Measurements from ENCODE around the gene DICER1.

Gene DICER1

DNA sequence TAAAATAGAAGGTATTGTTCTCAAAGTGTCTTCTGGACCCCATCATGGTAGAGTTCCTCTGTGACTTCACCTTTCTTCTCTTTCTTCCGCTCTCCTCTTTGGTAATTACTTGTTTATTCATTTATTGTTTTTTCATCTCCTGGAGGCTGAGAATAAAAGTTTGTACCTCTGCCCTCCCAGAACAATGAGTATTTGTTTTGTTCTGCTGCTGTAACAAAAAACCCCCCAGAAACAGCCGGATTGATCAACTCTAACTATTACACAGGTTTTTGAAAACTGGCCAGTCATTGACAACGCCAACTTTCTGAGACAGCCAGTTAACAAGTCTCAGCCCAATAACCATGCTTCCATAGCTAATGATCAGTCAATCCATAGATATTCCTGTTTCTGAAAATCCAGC, 8.2 kb upstream of the DICER1 start:
- no peak for ATAC-seq
- TF ChIP-seq OSR1 (CRISPR knock-in tag; IDR thresholded peaks at IDR 0.05) (no peak), ZNF8 (CRISPR knock-in tag; IDR thresholded peaks at IDR 0.05) (no peak), GLIS3 (CRISPR knock-in tag; IDR thresholded peaks at IDR 0.05) (no peak), ISL1 (CRISPR knock-in tag; IDR thresholded peaks at IDR 0.05) (no peak), CSDC2 (CRISPR knock-in tag; IDR thresholded peaks at IDR 0.05) (no peak), ZC3H10 (CRISPR knock-in tag; IDR thresholded peaks at IDR 0.05) (no peak), RARB (CRISPR knock-in tag; IDR thresholded peaks at IDR 0.05) (no peak), ZNF70 (CRISPR knock-in tag; IDR thresholded peaks at IDR 0.05) (no peak), ZFP3 (CRISPR knock-in tag; IDR thresholded peaks at IDR 0.05) (no peak), ARNTL (CRISPR knock-in tag; IDR thresholded peaks at IDR 0.05; ENCODE audit: borderline replicate concordance, low read depth) (no peak), SNAI2 (CRISPR knock-in tag; IDR thresholded peaks at IDR 0.05) (no peak), ZFP30 (CRISPR knock-in tag; IDR thresholded peaks at IDR 0.05) (no peak), TOX (CRISPR knock-in tag; IDR thresholded peaks at IDR 0.05; ENCODE audit: borderline replicate concordance) (no peak), PPARA (CRISPR knock-in tag; IDR thresholded peaks at IDR 0.05; ENCODE audit: borderline replicate concordance) (no peak), BACH2 (CRISPR knock-in tag; IDR thresholded peaks at IDR 0.05; ENCODE audit: borderline replicate concordance) (no peak)
- TF ChIP-seq, protein P1, sequence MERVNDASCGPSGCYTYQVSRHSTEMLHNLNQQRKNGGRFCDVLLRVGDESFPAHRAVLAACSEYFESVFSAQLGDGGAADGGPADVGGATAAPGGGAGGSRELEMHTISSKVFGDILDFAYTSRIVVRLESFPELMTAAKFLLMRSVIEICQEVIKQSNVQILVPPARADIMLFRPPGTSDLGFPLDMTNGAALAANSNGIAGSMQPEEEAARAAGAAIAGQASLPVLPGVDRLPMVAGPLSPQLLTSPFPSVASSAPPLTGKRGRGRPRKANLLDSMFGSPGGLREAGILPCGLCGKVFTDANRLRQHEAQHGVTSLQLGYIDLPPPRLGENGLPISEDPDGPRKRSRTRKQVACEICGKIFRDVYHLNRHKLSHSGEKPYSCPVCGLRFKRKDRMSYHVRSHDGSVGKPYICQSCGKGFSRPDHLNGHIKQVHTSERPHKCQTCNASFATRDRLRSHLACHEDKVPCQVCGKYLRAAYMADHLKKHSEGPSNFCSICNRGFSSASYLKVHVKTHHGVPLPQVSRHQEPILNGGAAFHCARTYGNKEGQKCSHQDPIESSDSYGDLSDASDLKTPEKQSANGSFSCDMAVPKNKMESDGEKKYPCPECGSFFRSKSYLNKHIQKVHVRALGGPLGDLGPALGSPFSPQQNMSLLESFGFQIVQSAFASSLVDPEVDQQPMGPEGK (CRISPR knock-in tag; IDR thresholded peaks at IDR 0.05; ENCODE audit: borderline replicate concordance): no peak
- TF ChIP-seq, protein P2, sequence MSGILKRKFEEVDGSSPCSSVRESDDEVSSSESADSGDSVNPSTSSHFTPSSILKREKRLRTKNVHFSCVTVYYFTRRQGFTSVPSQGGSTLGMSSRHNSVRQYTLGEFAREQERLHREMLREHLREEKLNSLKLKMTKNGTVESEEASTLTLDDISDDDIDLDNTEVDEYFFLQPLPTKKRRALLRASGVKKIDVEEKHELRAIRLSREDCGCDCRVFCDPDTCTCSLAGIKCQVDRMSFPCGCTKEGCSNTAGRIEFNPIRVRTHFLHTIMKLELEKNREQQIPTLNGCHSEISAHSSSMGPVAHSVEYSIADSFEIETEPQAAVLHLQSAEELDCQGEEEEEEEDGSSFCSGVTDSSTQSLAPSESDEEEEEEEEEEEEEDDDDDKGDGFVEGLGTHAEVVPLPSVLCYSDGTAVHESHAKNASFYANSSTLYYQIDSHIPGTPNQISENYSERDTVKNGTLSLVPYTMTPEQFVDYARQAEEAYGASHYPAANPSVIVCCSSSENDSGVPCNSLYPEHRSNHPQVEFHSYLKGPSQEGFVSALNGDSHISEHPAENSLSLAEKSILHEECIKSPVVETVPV (CRISPR knock-in tag; IDR thresholded peaks at IDR 0.05): no peak
- TF ChIP-seq, protein P3, sequence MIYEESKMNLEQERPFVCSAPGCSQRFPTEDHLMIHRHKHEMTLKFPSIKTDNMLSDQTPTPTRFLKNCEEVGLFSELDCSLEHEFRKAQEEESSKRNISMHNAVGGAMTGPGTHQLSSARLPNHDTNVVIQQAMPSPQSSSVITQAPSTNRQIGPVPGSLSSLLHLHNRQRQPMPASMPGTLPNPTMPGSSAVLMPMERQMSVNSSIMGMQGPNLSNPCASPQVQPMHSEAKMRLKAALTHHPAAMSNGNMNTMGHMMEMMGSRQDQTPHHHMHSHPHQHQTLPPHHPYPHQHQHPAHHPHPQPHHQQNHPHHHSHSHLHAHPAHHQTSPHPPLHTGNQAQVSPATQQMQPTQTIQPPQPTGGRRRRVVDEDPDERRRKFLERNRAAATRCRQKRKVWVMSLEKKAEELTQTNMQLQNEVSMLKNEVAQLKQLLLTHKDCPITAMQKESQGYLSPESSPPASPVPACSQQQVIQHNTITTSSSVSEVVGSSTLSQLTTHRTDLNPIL (CRISPR knock-in tag; IDR thresholded peaks at IDR 0.05; ENCODE audit: low read depth): no peak
- TF ChIP-seq, protein P4, sequence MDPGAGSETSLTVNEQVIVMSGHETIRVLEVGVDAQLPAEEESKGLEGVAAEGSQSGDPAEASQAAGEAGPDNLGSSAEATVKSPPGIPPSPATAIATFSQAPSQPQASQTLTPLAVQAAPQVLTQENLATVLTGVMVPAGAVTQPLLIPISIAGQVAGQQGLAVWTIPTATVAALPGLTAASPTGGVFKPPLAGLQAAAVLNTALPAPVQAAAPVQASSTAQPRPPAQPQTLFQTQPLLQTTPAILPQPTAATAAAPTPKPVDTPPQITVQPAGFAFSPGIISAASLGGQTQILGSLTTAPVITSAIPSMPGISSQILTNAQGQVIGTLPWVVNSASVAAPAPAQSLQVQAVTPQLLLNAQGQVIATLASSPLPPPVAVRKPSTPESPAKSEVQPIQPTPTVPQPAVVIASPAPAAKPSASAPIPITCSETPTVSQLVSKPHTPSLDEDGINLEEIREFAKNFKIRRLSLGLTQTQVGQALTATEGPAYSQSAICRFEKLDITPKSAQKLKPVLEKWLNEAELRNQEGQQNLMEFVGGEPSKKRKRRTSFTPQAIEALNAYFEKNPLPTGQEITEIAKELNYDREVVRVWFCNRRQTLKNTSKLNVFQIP (CRISPR knock-in tag; IDR thresholded peaks at IDR 0.05; ENCODE audit: borderline replicate concordance, low read depth): no peak

DNA sequence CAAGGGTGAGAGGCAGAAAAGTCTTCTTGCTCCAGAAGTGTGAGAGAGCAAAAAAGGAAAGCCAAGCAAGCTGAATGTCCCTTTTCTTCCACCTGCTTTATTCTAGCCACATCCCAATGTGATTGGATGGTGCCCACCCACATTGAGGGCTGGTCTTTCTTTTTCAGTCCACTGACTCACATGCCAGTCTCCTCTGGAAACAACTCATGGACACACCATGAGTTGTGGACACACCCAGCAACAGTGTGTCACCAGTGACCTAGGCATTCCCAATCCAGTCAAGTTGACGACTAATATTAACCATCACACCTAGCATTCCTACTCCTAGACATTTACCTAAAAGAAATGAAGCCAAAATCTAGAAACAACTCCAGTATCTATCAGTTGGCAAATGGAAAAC, 7.2 kb upstream of the DICER1 start:
- TF ChIP-seq SNAI2 (CRISPR knock-in tag; IDR thresholded peaks at IDR 0.05): no peak
- TF ChIP-seq, protein P4 (CRISPR knock-in tag; IDR thresholded peaks at IDR 0.05; ENCODE audit: borderline replicate concordance, low read depth): no peak
- TF ChIP-seq, protein P3 (CRISPR knock-in tag; IDR thresholded peaks at IDR 0.05; ENCODE audit: low read depth): no peak
- TF ChIP-seq GLIS3 (CRISPR knock-in tag; IDR thresholded peaks at IDR 0.05): no peak
- no peak for TF ChIP-seq OSR1 (CRISPR knock-in tag; IDR thresholded peaks at IDR 0.05)
- no peak for TF ChIP-seq ARNTL (CRISPR knock-in tag; IDR thresholded peaks at IDR 0.05; ENCODE audit: borderline replicate concordance, low read depth)
- no peak for TF ChIP-seq ZNF70 (CRISPR knock-in tag; IDR thresholded peaks at IDR 0.05)
- no peak for TF ChIP-seq ZNF8 (CRISPR knock-in tag; IDR thresholded peaks at IDR 0.05)
- no peak for TF ChIP-seq RARB (CRISPR knock-in tag; IDR thresholded peaks at IDR 0.05)

DNA sequence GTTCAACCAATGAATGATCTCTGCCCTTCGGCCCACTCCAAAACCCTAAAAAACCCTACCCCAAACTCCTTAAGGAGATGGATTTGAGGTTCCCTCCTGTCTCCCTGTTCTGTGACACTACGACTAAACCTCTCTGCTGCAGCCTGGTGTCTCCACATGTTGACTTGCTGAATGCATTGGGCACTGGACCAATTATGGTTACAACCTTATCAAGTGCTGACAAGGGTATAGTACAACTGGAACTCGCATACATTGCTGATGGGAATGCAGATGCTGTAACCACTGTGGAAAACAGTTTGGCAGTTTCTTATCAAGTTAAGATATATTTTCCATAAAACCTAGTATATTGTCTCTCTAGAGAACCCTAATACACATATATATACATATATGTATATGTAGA, 6.3 kb upstream of the DICER1 start:
- ATAC-seq: no peak
- TF ChIP-seq, protein P1 (CRISPR knock-in tag; IDR thresholded peaks at IDR 0.05; ENCODE audit: borderline replicate concordance): no peak
- TF ChIP-seq ZC3H10 (CRISPR knock-in tag; IDR thresholded peaks at IDR 0.05): no peak
- no peak for TF ChIP-seq TCF4 (CRISPR knock-in tag; IDR thresholded peaks at IDR 0.05; ENCODE audit: borderline replicate concordance)
- no peak for TF ChIP-seq ESRRG (CRISPR knock-in tag; IDR thresholded peaks at IDR 0.05)
- TF ChIP-seq, protein P5, sequence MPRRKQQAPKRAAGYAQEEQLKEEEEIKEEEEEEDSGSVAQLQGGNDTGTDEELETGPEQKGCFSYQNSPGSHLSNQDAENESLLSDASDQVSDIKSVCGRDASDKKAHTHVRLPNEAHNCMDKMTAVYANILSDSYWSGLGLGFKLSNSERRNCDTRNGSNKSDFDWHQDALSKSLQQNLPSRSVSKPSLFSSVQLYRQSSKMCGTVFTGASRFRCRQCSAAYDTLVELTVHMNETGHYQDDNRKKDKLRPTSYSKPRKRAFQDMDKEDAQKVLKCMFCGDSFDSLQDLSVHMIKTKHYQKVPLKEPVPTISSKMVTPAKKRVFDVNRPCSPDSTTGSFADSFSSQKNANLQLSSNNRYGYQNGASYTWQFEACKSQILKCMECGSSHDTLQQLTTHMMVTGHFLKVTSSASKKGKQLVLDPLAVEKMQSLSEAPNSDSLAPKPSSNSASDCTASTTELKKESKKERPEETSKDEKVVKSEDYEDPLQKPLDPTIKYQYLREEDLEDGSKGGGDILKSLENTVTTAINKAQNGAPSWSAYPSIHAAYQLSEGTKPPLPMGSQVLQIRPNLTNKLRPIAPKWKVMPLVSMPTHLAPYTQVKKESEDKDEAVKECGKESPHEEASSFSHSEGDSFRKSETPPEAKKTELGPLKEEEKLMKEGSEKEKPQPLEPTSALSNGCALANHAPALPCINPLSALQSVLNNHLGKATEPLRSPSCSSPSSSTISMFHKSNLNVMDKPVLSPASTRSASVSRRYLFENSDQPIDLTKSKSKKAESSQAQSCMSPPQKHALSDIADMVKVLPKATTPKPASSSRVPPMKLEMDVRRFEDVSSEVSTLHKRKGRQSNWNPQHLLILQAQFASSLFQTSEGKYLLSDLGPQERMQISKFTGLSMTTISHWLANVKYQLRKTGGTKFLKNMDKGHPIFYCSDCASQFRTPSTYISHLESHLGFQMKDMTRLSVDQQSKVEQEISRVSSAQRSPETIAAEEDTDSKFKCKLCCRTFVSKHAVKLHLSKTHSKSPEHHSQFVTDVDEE (CRISPR knock-in tag; IDR thresholded peaks at IDR 0.05): no peak
- TF ChIP-seq ZFP3 (CRISPR knock-in tag; IDR thresholded peaks at IDR 0.05): no peak
- TF ChIP-seq BACH2 (CRISPR knock-in tag; IDR thresholded peaks at IDR 0.05; ENCODE audit: borderline replicate concordance): no peak
- TF ChIP-seq PPARA (CRISPR knock-in tag; IDR thresholded peaks at IDR 0.05; ENCODE audit: borderline replicate concordance): no peak

More for the DNA sequence above, 7.2 kb upstream of the DICER1 start:
- ATAC-seq: no peak

Measured in SK-N-SH treated with all-trans-retinoic acid at 6 μM for 48 hours (cell line).